Testis (tissue), 3 donors: ENCODE data around the gene NEO1. TPM values are rescaled to one million over a fixed set of nuclear protein-coding genes. Genes with fewer than 3 reads are reported as not detected.

Experiments
- DNase-seq: peaks from one replicate; pipeline ENCODE4 v3.0.0-alpha.2; 2019
- H3K27ac ChIP-seq, 2 donors: fragments of 200-600 bp; sonication (generic); one replicate each; pipeline ENCODE4 v1.5.1; 2019
- H3K27me3 ChIP-seq: fragments of 200-600 bp; sonication (generic); one replicate; pipeline ENCODE4 v1.5.1; 2019
- H3K36me3 ChIP-seq: fragments of 200-600 bp; sonication (generic); one replicate; pipeline ENCODE4 v1.5.1; 2017; ENCODE audit warnings: low read depth; ENCODE audit errors: missing control alignments
- H3K4me1 ChIP-seq: fragments of 200-600 bp; sonication (generic); one replicate; pipeline ENCODE4 v1.5.1; 2019
- H3K4me3 ChIP-seq, 2 donors: fragments of 200-600 bp; sonication (generic); one replicate each; pipeline ENCODE4 v1.5.1; 2017 to 2019
- H3K9me3 ChIP-seq: fragments of 200-600 bp; sonication (generic); one replicate; pipeline ENCODE4 v1.5.1; 2017
- POLR2A ChIP-seq: fragments of 450-650 bp; IDR thresholded peaks from one replicate; pipeline ENCODE4 v1.6.1; 2017; ENCODE audit warnings: antibody characterized with exemption, mild to moderate bottlenecking, moderate library complexity
- WGBS, 2 donors: methylation state at CpG; one replicate each; pipeline ENCODE4 v1.1.5; 2018; 5-methylcytosine and 5-hydroxymethylcytosine counted together
- intact Hi-C: fragments of 100-400 bp; cut with DNase I; formaldehyde crosslinking; loops from one replicate; pipeline ENCODE4 v1.15.1; 2023; ENCODE audit warnings: low total_unique reads
- polyA plus RNA-seq: library from polyadenylated mRNA; stranded (reverse); fragments of 350-450 nt; fragmentation: Illumina TruSeq; extraction: RNeasy Lipid Tissue Mini Kit (QIAGEN cat#74804); gene quantifications from one replicate; pipeline ENCODE4 v1.2.3, GENCODE V29; 2014; ENCODE audit warnings: low read depth, low replicate concordance; ENCODE audit not compliant: insufficient read depth
- total RNA-seq, 2 donors: library from RNA; depleted of rRNA; stranded (reverse); fragments of >200 nt; gene quantifications; one replicate each; pipeline ENCODE4 v1.2.3, GENCODE V29; 2016
- TF ChIP-seq, protein P1 (sequence below), 3 experiments: fragments of 450-650 bp in 2 of 3; fragments of 200-600 bp in 1 of 3; sonication (generic) in 1 of 3; IDR thresholded peaks; one replicate each; pipeline ENCODE4 v1.5.1; 2016 to 2019; ENCODE audit warnings: antibody characterized with exemption in 3 of 3, mild to moderate bottlenecking in 2 of 3, moderate library complexity in 1 of 3

NEO1 gene
- total and polyA plus RNA-seq, 3 donors from 2014 or later, result 42.2 to 57.4 (median 50.2) TPM

DNA sequence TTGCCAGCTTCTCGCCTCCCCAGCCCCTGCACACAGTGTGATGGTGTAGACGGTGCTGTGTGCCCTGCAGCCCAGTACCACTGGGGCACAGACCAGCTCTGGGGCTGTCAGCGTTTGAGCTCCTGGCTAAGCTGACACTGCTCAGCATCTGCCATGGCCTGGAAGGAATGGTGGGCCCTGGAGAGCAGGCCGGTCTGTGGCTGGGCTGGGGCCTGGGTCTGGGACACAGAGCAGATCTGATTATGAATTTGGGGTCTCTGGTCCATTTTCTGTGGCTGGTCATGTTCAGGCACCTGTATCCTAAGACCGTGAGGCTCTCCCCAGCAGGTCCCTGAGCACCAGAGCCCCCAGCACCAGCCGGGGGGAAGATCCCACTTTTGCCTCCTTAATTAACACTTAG lies 281.8 kb downstream of the NEO1 start:
- WGBS, 2 donors, result 87 to 91% methylated on average over 4 to 6 of the region's 6 CpGs
- Histone ChIP-seq H3K4me1 (peaks cover 22% of the 10 kb centered on the region), H3K27me3 (no peaks in the 10 kb centered on the region), H3K9me3 (no peaks in the 10 kb centered on the region), H3K36me3 (no peaks in the 10 kb centered on the region), H3K4me3 (no peak overlapping the region), H3K27ac (no peak overlapping the region)
- intact Hi-C loops, result no loop called here
- DNase-seq, result no peak
- TF ChIP-seq POLR2A, result no peak
- TF ChIP-seq, protein P1, sequence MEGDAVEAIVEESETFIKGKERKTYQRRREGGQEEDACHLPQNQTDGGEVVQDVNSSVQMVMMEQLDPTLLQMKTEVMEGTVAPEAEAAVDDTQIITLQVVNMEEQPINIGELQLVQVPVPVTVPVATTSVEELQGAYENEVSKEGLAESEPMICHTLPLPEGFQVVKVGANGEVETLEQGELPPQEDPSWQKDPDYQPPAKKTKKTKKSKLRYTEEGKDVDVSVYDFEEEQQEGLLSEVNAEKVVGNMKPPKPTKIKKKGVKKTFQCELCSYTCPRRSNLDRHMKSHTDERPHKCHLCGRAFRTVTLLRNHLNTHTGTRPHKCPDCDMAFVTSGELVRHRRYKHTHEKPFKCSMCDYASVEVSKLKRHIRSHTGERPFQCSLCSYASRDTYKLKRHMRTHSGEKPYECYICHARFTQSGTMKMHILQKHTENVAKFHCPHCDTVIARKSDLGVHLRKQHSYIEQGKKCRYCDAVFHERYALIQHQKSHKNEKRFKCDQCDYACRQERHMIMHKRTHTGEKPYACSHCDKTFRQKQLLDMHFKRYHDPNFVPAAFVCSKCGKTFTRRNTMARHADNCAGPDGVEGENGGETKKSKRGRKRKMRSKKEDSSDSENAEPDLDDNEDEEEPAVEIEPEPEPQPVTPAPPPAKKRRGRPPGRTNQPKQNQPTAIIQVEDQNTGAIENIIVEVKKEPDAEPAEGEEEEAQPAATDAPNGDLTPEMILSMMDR (IDR thresholded peaks at IDR 0.05), result no peak

DNA sequence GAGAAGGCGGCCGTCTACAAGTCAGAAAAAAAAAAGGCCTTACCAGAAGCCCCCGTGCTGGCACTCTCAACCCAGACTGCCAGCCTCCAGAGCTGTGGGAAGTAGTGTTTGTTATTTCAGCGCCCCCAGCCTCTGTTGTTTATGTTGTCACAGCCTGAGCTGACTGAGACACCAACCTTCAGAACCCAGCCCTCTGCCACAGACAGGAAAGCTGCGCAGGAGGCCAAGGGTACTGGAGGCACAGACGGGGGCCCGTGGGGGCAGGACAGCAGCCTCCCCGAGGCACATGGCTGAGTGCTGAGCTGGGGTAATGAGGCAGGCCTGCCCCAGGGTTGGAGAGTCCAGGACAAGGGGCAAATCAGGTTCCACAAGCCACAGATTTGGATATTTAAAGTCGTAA lies 282.8 kb downstream of the NEO1 start:
- intact Hi-C loops, result no loop called here
- Histone ChIP-seq H3K36me3 (no peaks in the 10 kb centered on the region), H3K9me3 (no peaks in the 10 kb centered on the region), H3K4me3 (no peak overlapping the region), H3K27ac (no peak overlapping the region), H3K27me3 (no peaks in the 10 kb centered on the region), H3K4me1 (peaks cover 16% of the 10 kb centered on the region)
- TF ChIP-seq, protein P1 (IDR thresholded peaks at IDR 0.05), result no peak
- no peak for TF ChIP-seq POLR2A
- no peak for DNase-seq
- 84 to 92% methylated on average over 6 to 9 of the region's 9 CpGs for WGBS, 2 donors

DNA sequence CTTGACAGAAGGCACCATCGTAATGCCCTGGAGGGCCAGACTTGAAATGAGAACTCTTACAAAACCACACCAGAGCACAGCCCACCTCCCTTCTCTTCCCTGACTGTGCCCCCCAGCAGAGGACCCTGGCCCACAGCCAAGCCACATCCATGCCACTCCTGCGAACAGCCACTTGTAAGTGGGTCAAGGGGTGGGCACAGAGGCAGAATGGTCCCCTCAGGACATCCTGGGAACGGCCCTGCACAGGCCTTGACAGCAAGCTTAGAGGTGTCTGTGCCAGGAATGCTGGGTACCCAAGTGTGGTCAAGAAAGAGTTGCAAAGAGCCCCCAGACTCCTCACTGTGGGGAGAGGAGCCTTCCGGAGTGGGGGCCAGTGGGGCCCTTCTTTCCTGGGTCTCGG lies 283.2 kb downstream of the NEO1 start:
- TF ChIP-seq POLR2A, result no peak
- TF ChIP-seq, protein P1 (IDR thresholded peaks at IDR 0.05), result no peak
- DNase-seq, result no peak
- Histone ChIP-seq H3K27ac (no peak overlapping the region), H3K4me1 (peaks cover 12% of the 10 kb centered on the region), H3K9me3 (no peaks in the 10 kb centered on the region), H3K27me3 (no peaks in the 10 kb centered on the region), H3K36me3 (no peaks in the 10 kb centered on the region), H3K4me3 (no peak overlapping the region)
- 83 to 84% methylated on average over 5 of the region's 5 CpGs for WGBS, 2 donors
- intact Hi-C loops, result no loop called here

DNA sequence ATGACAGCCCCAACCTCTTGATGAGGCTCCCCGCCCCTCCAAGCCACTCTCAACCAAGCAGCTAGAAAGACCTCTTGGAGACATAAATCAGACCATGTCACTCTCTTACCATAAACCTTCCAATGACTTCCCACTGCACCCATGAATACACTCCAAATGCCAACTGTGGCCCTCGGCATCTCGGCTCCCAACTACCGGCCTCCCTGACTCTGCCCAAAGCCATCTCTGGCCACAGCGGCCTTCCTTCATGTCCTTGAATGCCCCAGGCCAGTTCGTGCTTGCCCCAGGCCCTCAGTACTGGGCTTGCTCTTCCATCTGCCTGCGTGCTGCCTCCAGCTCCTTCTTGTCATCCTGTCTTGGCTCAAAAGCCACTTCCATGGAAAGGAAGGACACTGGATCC lies 284.5 kb downstream of the NEO1 start:
- Histone ChIP-seq H3K27me3 (no peaks in the 10 kb centered on the region), H3K27ac (no peak overlapping the region), H3K9me3 (no peaks in the 10 kb centered on the region), H3K4me3 (no peak overlapping the region), H3K4me1 (no peaks in the 10 kb centered on the region), H3K36me3 (no peaks in the 10 kb centered on the region)
- no peak for DNase-seq
- TF ChIP-seq, protein P1 (IDR thresholded peaks at IDR 0.05), result no peak
- no peak for TF ChIP-seq POLR2A
- 94 to 95% methylated on average over 7 of the region's 7 CpGs for WGBS, 2 donors
- intact Hi-C loops, result no loop called here

DNA sequence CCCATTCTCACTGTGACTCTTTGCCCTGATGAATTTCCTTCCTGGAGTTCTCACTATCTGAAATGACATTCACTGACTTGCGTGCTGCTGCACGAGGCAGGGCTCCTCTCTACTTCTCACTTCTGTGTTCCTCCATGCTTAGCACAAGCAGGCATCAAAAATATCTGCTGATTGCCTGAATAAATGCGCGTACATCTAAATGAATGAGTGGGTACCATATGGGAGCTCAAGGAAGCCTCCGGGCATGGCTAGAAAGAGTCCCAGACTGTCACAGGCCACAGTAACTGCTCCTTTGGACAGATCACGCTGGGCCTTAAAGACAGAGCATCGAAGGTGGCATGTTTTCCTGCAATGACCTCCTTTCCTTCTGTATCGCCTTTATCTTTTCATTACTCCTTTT lies 284.9 kb downstream of the NEO1 start:
- intact Hi-C loops, result no loop called here
- WGBS, 2 donors, result 91 to 93% methylated on average over 8 of the region's 8 CpGs
- Histone ChIP-seq H3K4me1 (no peaks in the 10 kb centered on the region), H3K9me3 (no peaks in the 10 kb centered on the region), H3K27me3 (no peaks in the 10 kb centered on the region), H3K27ac (no peak overlapping the region), H3K4me3 (no peak overlapping the region), H3K36me3 (no peaks in the 10 kb centered on the region)
- TF ChIP-seq POLR2A, result no peak
- TF ChIP-seq, protein P1 (IDR thresholded peaks at IDR 0.05), result no peak
- no peak for DNase-seq
